WTC11 (cell line): ENCODE measurements around the gene HSF2BP.
"Not testable (repeated sequence)": the region's sequence is repeated elsewhere in the genome, so short reads cannot be mapped to it uniquely, and the experiment has no call there.

ENCODE experiments used
- CTCF ChIP-seq: fragments of 200-600 bp; IDR thresholded peaks from 2 replicates; pipeline ENCODE4 v1.8.0; 2022; ENCODE audit warnings: antibody characterized with exemption
- IRF1 ChIP-seq: sonication (generic); formaldehyde crosslinking; IDR thresholded peaks from 2 replicates; pipeline ENCODE4 v1.8.0; 2023; ENCODE audit warnings: missing genetic modification reagents
- KAT7 ChIP-seq: sonication (generic); formaldehyde crosslinking; IDR thresholded peaks from 2 replicates; pipeline ENCODE4 v1.8.1; 2023; ENCODE audit warnings: missing genetic modification reagents, mild to moderate bottlenecking, borderline replicate concordance
- TEAD4 ChIP-seq: sonication (generic); formaldehyde crosslinking; IDR thresholded peaks from 2 replicates; pipeline ENCODE4 v1.8.0; 2022; ENCODE audit warnings: mild to moderate bottlenecking, missing genetic modification reagents
- USF2 ChIP-seq: sonication (generic); formaldehyde crosslinking; IDR thresholded peaks from 2 replicates; pipeline ENCODE4 v1.8.1; 2023; ENCODE audit warnings: mild to moderate bottlenecking, missing genetic modification reagents, moderate library complexity

- not testable (repeated sequence) for TF ChIP-seq CTCF; KAT7; USF2 (CRISPR knock-in tag); TEAD4 (CRISPR knock-in tag); IRF1 (CRISPR knock-in tag)
Observed at GRCh38 chr21:43680421-43680820, 21.1 kb upstream of the HSF2BP start.
